HepG2 (cell line): ENCODE measurements around the gene SWSAP1. TPM values are rescaled to one million over a fixed set of nuclear protein-coding genes. Genes with fewer than 3 reads are reported as not detected.

Experiments
- ARNT2 ChIP-seq: sonication (generic); formaldehyde crosslinking; IDR thresholded peaks from 2 replicates; pipeline ENCODE4 v1.8.0; 2022; ENCODE audit warnings: mild to moderate bottlenecking, low read depth, missing genetic modification reagents, moderate library complexity
- ATM ChIP-seq: fragments of 450-650 bp; IDR thresholded peaks from 2 replicates; pipeline ENCODE4 v1.7.1; 2017; ENCODE audit warnings: mild to moderate bottlenecking, borderline replicate concordance
- CEBPG ChIP-seq: IDR thresholded peaks from 2 replicates; pipeline ENCODE4 v1.6.1; 2016
- CREM ChIP-seq, 2 experiments: sonication (generic) in 1 of 2; formaldehyde crosslinking in 1 of 2; IDR thresholded peaks; 2 replicates each; pipeline versions ENCODE4 v1.4.0 to v1.6.1; 2016 to 2020; ENCODE audit warnings: antibody characterized with exemption in 1 of 2, mild to moderate bottlenecking in 1 of 2, missing genetic modification reagents in 1 of 2
- GZF1 ChIP-seq: sonication (generic); formaldehyde crosslinking; IDR thresholded peaks from 2 replicates; pipeline ENCODE4 v1.5.1; 2020; ENCODE audit warnings: mild to moderate bottlenecking, missing genetic modification reagents
- HDAC1 ChIP-seq: sonication (generic); formaldehyde crosslinking; IDR thresholded peaks from 2 replicates; pipeline ENCODE4 v1.5.1; 2020; ENCODE audit warnings: mild to moderate bottlenecking, missing genetic modification reagents
- KLF6 ChIP-seq: IDR thresholded peaks from 2 replicates; pipeline ENCODE4 v1.8.0; 2016; ENCODE audit warnings: missing biosample characterization, missing genetic modification reagents
- MEIS1 ChIP-seq: sonication (generic); formaldehyde crosslinking; IDR thresholded peaks from 2 replicates; pipeline ENCODE4 v1.9.0; 2021; ENCODE audit warnings: mild to moderate bottlenecking, missing genetic modification reagents, moderate library complexity, borderline replicate concordance
- NFIB ChIP-seq: sonication (generic); formaldehyde crosslinking; IDR thresholded peaks from 2 replicates; pipeline ENCODE4 v1.9.0; 2021; ENCODE audit warnings: missing genetic modification reagents, mild to moderate bottlenecking, borderline replicate concordance
- NR2F2 ChIP-seq: IDR thresholded peaks from 2 replicates; pipeline ENCODE4 v1.6.1; 2012; ENCODE audit warnings: low read depth, inconsistent platforms, borderline replicate concordance
- RXRB ChIP-seq: IDR thresholded peaks from 2 replicates; pipeline ENCODE4 v1.6.1; 2016; ENCODE audit warnings: borderline replicate concordance, missing genetic modification reagents, missing compliant biosample characterization
- SMC3 ChIP-seq: IDR thresholded peaks from 2 replicates; pipeline ENCODE4 v1.6.1; 2011; ENCODE audit warnings: low read length, improper control_type of control experiment
- SOX13 ChIP-seq, 3 experiments: fragments of 450-650 bp in 1 of 3; sonication (generic) in 1 of 3; formaldehyde crosslinking in 1 of 3; IDR thresholded peaks in 2 of 3; conservative IDR thresholded peaks in 1 of 3; 2 replicates each; pipeline versions ENCODE4 v1.5.0 to v1.6.1; 2016 to 2020; ENCODE audit warnings: antibody characterized with exemption in 1 of 3, mild to moderate bottlenecking in 1 of 3, missing compliant biosample characterization in 1 of 3, missing genetic modification reagents in 1 of 3, moderate library complexity in 1 of 3
- THAP11 ChIP-seq: IDR thresholded peaks from 2 replicates; pipeline ENCODE4 v1.6.1; 2016; ENCODE audit warnings: missing biosample characterization, missing genetic modification reagents
- ZNF12 ChIP-seq: sonication (generic); formaldehyde crosslinking; IDR thresholded peaks from 2 replicates; pipeline ENCODE4 v1.5.0; 2020; ENCODE audit warnings: missing genetic modification reagents
- ZNF607 ChIP-seq: sonication (generic); formaldehyde crosslinking; IDR thresholded peaks from 2 replicates; pipeline ENCODE4 v1.5.1; 2020; ENCODE audit warnings: missing genetic modification reagents, mild to moderate bottlenecking, borderline replicate concordance
- ZNF709 ChIP-seq: sonication (generic); formaldehyde crosslinking; IDR thresholded peaks from 2 replicates; pipeline ENCODE4 v1.5.0; 2020; ENCODE audit warnings: mild to moderate bottlenecking, missing genetic modification reagents
- ZNF746 ChIP-seq: sonication (generic); formaldehyde crosslinking; IDR thresholded peaks from 2 replicates; pipeline ENCODE4 v1.8.0; 2022; ENCODE audit warnings: mild to moderate bottlenecking, missing genetic modification reagents
- ZNF770 ChIP-seq: sonication (generic); formaldehyde crosslinking; IDR thresholded peaks from 2 replicates; pipeline ENCODE4 v1.5.0; 2020; ENCODE audit warnings: mild to moderate bottlenecking, missing genetic modification reagents
- polyA plus RNA-seq, 8 experiments: library from polyadenylated mRNA; depleted of rRNA in 3 of 8; stranded (reverse) in 7 of 8; unstranded in 1 of 8; fragments of >200 nt; fragmentation: Illumina TruSeq in 4 of 8; extraction: Trizol in 4 of 8; gene quantifications; 2 replicates each; pipeline versions ENCODE4 v1.2.1 to v1.2.3, GENCODE V29; 2011 to 2016; ENCODE audit warnings: low read depth in 4 of 8, missing spikeins in 1 of 8, mixed read lengths in 1 of 8; ENCODE audit not compliant: insufficient read depth in 1 of 8
- total RNA-seq, 5 experiments: library from RNA; depleted of rRNA; stranded (reverse); fragments of >200 nt; fragmentation: Illumina TruSeq; extraction: Trizol; gene quantifications; 2 replicates each; pipeline ENCODE4 v1.2.3, GENCODE V29; 2016; ENCODE audit warnings: low read depth in 1 of 5
- TF ChIP-seq, protein P1 (sequence below): sonication (generic); formaldehyde crosslinking; IDR thresholded peaks from 2 replicates; pipeline ENCODE4 v1.4.0; 2020; ENCODE audit warnings: missing genetic modification reagents
- TF ChIP-seq, protein P2 (sequence below): sonication (generic); formaldehyde crosslinking; IDR thresholded peaks from 2 replicates; pipeline ENCODE4 v1.8.0; 2023; ENCODE audit warnings: mild to moderate bottlenecking, missing genetic modification reagents
- TF ChIP-seq, protein P3 (sequence below): sonication (generic); IDR thresholded peaks from 2 replicates; pipeline ENCODE4 v1.6.1; 2016; ENCODE audit warnings: low read depth, borderline replicate concordance

The SWSAP1 gene
- total and polyA plus RNA-seq, 2 of the 13 experiments (the other 11 are each of a cell fraction or from before 2014, with no cell fraction given) = 2.7 to 3.3 TPM

- TF ChIP-seq ZNF770 (CRISPR knock-in tag) (peak; percentile 97), ZNF746 (CRISPR knock-in tag) (no peak), NFIB (CRISPR knock-in tag) (no peak), CEBPG (CRISPR knock-in tag) (no peak), CREM (IDR thresholded peaks at IDR 0.05) (no peak), CREM (CRISPR knock-in tag; IDR thresholded peaks at IDR 0.05) (no peak), MEIS1 (CRISPR knock-in tag) (no peak), KLF6 (CRISPR knock-in tag) (no peak), ATM (no peak), RXRB (CRISPR knock-in tag) (no peak), ZNF607 (CRISPR knock-in tag) (no peak), ARNT2 (CRISPR knock-in tag) (no peak), ZNF12 (CRISPR knock-in tag) (no peak), HDAC1 (CRISPR knock-in tag) (0 out of 2 replicates have a peak, but pooled peaks have one; percentile 27), SMC3 (no peak), THAP11 (CRISPR knock-in tag) (no peak), ZNF709 (CRISPR knock-in tag) (no peak), SOX13 (IDR thresholded peaks at IDR 0.05) (no peak), SOX13 (CRISPR knock-in tag; conservative IDR thresholded peaks at IDR 0.05 in 1 of 2, IDR thresholded peaks at IDR 0.05 in 1 of 2) (peak in 1 of 2 experiments; percentile 45; a peak in 1 of 4 replicates), NR2F2 (no peak), GZF1 (CRISPR knock-in tag) (no peak)
- TF ChIP-seq, protein P1, sequence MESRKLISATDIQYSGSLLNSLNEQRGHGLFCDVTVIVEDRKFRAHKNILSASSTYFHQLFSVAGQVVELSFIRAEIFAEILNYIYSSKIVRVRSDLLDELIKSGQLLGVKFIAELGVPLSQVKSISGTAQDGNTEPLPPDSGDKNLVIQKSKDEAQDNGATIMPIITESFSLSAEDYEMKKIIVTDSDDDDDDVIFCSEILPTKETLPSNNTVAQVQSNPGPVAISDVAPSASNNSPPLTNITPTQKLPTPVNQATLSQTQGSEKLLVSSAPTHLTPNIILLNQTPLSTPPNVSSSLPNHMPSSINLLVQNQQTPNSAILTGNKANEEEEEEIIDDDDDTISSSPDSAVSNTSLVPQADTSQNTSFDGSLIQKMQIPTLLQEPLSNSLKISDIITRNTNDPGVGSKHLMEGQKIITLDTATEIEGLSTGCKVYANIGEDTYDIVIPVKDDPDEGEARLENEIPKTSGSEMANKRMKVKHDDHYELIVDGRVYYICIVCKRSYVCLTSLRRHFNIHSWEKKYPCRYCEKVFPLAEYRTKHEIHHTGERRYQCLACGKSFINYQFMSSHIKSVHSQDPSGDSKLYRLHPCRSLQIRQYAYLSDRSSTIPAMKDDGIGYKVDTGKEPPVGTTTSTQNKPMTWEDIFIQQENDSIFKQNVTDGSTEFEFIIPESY (CRISPR knock-in tag) = peak; percentile 79
- TF ChIP-seq, protein P2, sequence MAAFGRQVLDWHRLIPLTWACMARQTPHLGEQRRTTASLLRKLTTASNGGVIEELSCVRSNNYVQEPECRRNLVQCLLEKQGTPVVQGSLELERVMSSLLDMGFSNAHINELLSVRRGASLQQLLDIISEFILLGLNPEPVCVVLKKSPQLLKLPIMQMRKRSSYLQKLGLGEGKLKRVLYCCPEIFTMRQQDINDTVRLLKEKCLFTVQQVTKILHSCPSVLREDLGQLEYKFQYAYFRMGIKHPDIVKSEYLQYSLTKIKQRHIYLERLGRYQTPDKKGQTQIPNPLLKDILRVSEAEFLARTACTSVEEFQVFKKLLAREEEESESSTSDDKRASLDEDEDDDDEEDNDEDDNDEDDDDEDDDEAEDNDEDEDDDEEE = no peak
- TF ChIP-seq, protein P3, sequence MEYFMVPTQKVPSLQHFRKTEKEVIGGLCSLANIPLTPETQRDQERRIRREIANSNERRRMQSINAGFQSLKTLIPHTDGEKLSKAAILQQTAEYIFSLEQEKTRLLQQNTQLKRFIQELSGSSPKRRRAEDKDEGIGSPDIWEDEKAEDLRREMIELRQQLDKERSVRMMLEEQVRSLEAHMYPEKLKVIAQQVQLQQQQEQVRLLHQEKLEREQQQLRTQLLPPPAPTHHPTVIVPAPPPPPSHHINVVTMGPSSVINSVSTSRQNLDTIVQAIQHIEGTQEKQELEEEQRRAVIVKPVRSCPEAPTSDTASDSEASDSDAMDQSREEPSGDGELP = peak; percentile 69; the same call in 1 of the 2 replicates
Observed at GRCh38 chr19:11387162-11388034, 12.9 kb downstream of the SWSAP1 start (continued).
